Inferior parietal cortex (tissue), 1 donor: ENCODE results near the gene POLD2.

Source experiments
- DNase-seq: peaks from one replicate; pipeline ENCODE4 v3.0.0-alpha.2; 2016; ENCODE audit errors: extremely low spot score

Gene POLD2

GRCh38 chr7:44114586-44115310 is 8.6 kb downstream of the POLD2 start:
- peak; percentile 76 for DNase-seq

- no peak for DNase-seq
These were observed 9.5 kb downstream of the POLD2 start for GRCh38 chr7:44113764-44114354.

- DNase-seq, result no peak
These were observed 10.2 kb downstream of the POLD2 start for GRCh38 chr7:44112997-44113763.

- no peak for DNase-seq
These were observed 10.9 kb downstream of the POLD2 start for GRCh38 chr7:44112231-44112996.

GRCh38 chr7:44111761-44112160 is 11.6 kb downstream of the POLD2 start:
- no peak for DNase-seq

- DNase-seq, result no peak
These were observed 12.4 kb downstream of the POLD2 start for GRCh38 chr7:44110719-44111635.

GRCh38 chr7:44109991-44110390 is 13.4 kb downstream of the POLD2 start:
- DNase-seq, result no peak

GRCh38 chr7:44108768-44109750 is 14.3 kb downstream of the POLD2 start:
- DNase-seq, result no peak

GRCh38 chr7:44107961-44108767 is 15.2 kb downstream of the POLD2 start:
- DNase-seq, result no peak

- DNase-seq, result no peak
These were observed 16.0 kb downstream of the POLD2 start for GRCh38 chr7:44107116-44107960.

GRCh38 chr7:44106311-44107065 is 16.9 kb downstream of the POLD2 start:
- no peak for DNase-seq

GRCh38 chr7:44105832-44106231 is 17.5 kb downstream of the POLD2 start:
- no peak for DNase-seq

- no peak for DNase-seq
These were observed 18.2 kb downstream of the POLD2 start for GRCh38 chr7:44104860-44105771.

- DNase-seq, result no peak
These were observed 19.2 kb downstream of the POLD2 start, which contains the start of gene AEBP1 for GRCh38 chr7:44103923-44104859. Gene AEBP1, plus strand, starts transcription at chr7:44104345. Its CDS starts 321 bp downstream, at chr7:44104666.

- no peak for DNase-seq
These were observed 19.8 kb downstream of the POLD2 start for GRCh38 chr7:44103566-44103922.
